Measurements from ENCODE around the gene GAS6. TPM values are rescaled to one million over a fixed set of nuclear protein-coding genes. Genes with fewer than 3 reads are reported as not detected.

Gene GAS6
- total and polyA plus RNA-seq, 2 experiments from 2014 or later = 91.8 to 112 TPM

DNA sequence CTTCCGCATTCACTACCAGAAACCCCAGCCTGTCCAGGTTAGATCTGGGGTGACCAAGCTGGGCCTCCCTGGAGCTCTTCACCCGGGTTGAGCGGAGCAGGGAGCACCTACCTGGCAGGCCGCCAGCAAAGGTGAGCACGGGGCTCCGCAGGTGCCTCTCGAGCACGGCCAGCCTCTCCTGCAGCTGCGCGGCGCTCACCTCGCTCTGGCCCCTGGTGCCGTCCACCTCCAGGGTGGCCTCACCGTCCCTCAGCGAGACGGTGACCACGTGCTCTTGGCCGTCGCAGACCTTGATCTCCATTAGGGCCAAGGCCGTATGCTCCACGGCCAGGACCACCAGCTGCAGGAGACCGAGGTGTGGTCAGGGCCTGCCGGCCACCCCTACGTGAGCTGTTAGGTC, 42.0 kb downstream of the GAS6 start:
- no peak for TF ChIP-seq CTCF (IDR thresholded peaks at IDR 0.05; ENCODE audit: low read depth, low read length)
- H3K27ac ChIP-seq = no peak overlapping the region

DNA sequence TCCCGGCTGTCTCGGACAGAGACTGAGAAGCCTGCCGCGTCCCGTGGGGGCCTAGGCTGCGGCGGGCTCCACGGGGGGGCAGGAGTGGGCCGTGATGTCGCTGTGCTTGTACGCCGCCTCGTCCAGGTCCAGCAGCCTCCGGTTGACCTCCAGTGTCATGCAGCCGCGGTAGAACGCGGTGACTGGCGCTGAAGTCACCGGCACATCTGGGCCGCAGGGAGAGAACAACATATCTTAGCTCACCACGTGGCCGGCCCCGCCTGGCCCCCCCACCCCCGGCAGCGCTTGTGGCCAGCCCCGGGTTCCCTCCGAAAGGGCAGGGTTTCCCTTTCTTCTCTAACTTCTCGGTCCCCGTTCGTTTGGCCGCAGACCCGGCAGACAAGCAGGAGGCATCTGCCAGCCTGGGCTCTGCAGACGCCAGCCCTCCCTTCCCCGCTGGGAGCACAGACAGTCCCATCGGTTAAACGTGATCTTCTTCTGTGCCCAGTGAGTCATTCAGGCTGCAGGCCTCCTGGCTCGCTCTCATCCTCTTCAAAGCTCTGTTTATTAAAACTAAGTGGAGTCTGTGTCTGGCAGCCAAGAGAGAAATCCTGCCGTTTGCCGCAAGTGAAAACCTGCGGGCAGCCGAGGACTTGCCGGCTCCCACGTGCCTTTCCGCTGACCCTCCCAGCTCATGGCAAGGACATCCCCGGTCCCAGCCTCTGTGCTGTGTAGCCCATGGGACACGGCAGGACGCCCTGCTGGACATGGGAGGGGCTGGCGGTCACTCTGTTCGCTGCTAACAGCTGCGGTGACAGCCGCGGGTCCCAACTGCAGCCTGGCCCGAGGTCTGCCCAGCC, 42.8 kb downstream of the GAS6 start:
- H3K36me3 ChIP-seq = peaks cover 5% of the 10 kb centered on the region
- H3K27me3 ChIP-seq = no peaks in the 10 kb centered on the region
- no peak overlapping the region for H3K4me3 ChIP-seq
- H3K27ac ChIP-seq = no peak overlapping the region
- no peaks in the 10 kb centered on the region for H3K9me3 ChIP-seq (ENCODE audit: low read depth)
- H3K4me1 ChIP-seq (ENCODE audit: low read depth) = no peaks in the 10 kb centered on the region
- DNase-seq (ENCODE audit: low read depth in 1 of 2, low spot score in 1 of 2) = peak in 1 of 2 donors; percentile 94
- TF ChIP-seq CTCF (IDR thresholded peaks at IDR 0.05; ENCODE audit: low read depth, low read length) = peak; percentile 15

More for the DNA sequence above, 42.0 kb downstream of the GAS6 start:
- Histone ChIP-seq H3K4me3 (no peak overlapping the region), H3K36me3 (peaks cover 5% of the 10 kb centered on the region), H3K9me3 (ENCODE audit: low read depth) (no peaks in the 10 kb centered on the region), H3K4me1 (ENCODE audit: low read depth) (no peaks in the 10 kb centered on the region), H3K27me3 (no peaks in the 10 kb centered on the region)
- DNase-seq (ENCODE audit: low read depth in 1 of 2, low spot score in 1 of 2) = no peak

DNA sequence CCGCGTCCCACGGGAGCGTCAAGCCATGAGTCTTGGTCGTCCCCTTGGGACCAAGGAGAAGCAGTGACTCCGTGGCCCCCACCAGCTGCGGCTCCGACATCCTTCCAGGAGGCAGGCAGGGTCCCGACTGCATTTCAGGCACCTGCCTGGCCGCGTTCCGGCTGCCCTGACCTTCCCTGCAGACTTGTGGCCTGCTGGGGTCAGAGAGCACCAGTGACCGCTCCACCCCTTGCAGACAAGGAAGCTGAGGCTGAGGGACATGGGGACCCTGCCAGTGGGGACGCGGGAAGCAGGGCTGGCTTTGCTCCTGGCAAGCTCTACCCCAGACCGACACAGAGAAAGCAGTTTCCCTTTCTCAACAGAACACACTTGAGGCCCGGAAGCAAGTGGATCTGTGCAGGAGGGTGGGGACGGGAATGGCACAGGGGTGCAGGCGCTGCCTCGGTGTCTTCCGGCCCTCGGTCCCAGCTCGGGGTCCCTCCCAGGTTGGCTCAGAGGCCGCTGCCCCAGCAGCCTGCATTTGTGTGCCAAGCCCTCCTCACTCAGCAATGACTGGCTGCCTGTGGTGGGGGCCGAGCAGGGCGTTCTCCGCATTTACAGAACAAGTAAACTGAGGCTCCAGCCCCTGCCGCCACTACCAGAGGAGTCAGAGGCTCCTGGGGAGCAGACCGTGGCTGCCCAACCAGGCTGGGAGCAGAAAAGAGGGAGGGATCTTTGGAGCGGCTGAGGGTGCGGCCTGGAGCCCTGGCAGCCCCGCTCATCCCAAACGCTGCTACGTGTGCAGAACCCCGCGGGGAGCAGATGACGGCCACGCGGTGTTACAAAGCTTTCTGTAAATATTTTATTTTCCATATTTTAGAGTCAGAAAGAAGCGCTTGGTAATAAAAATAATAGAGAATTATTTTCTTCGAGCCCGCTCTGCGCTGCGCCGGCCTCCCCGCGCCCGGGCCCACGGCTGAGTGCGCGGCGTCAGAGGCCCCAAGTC, 43.9 kb downstream of the GAS6 start:
- TF ChIP-seq CTCF (IDR thresholded peaks at IDR 0.05; ENCODE audit: low read depth, low read length) = no peak
- Histone ChIP-seq H3K9me3 (ENCODE audit: low read depth) (no peaks in the 10 kb centered on the region), H3K36me3 (peaks cover 5% of the 10 kb centered on the region), H3K27ac (no peak overlapping the region), H3K4me3 (no peak overlapping the region), H3K4me1 (ENCODE audit: low read depth) (no peaks in the 10 kb centered on the region), H3K27me3 (no peaks in the 10 kb centered on the region)
- no peak for DNase-seq (ENCODE audit: low read depth in 1 of 2, low spot score in 1 of 2)

GRCh38 chr13:113819341-113819730, 44.5 kb downstream of the GAS6 start:
- H3K27ac ChIP-seq = no peak overlapping the region
- H3K27me3 ChIP-seq = no peaks in the 10 kb centered on the region
- no peaks in the 10 kb centered on the region for H3K4me1 ChIP-seq (ENCODE audit: low read depth)
- peaks cover 5% of the 10 kb centered on the region for H3K36me3 ChIP-seq
- TF ChIP-seq CTCF (IDR thresholded peaks at IDR 0.05; ENCODE audit: low read depth, low read length) = no peak
- H3K9me3 ChIP-seq (ENCODE audit: low read depth) = no peaks in the 10 kb centered on the region
- no peak for DNase-seq (ENCODE audit: low read depth in 1 of 2, low spot score in 1 of 2)
- H3K4me3 ChIP-seq = no peak overlapping the region

DNA sequence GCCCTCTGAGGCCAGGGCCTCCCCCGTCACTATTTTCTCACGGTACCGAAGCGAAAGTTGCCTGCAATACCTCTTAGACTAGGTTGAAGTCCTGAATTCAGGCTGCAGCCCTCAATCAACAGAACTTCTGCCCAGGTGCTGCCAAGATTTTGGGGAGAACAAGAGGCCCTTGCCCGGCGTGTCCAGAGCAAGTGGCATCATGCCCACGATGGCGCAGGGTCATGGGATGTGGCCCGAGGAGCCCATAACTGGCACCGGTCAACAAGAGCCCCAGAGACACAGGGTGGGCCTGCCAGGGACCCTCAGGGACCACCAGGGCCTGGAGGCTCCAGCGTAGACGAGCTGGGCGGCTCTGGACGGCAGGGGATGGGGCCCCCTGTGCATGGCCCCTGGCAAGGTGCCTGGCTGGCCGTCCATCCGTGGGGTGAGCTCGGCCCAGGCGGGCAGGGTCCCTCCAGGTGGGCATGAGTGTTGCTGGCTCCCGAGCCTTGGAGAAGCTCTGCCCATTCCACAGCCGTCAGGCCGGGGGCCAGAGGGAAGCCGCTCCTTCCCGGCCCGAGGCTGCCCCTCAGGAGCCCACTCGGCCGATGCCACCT, 45.1 kb downstream of the GAS6 start:
- Histone ChIP-seq H3K9me3 (ENCODE audit: low read depth) (no peaks in the 10 kb centered on the region), H3K4me1 (ENCODE audit: low read depth) (peaks cover 3% of the 10 kb centered on the region), H3K27me3 (no peaks in the 10 kb centered on the region), H3K4me3 (no peak overlapping the region), H3K27ac (no peak overlapping the region), H3K36me3 (peaks cover 5% of the 10 kb centered on the region)
- DNase-seq (ENCODE audit: low read depth in 1 of 2, low spot score in 1 of 2) = no peak
- no peak for TF ChIP-seq CTCF (IDR thresholded peaks at IDR 0.05; ENCODE audit: low read depth, low read length)
